Omental fat pad (tissue), 4 donors: ENCODE measurements around the gene ZNF415. TPM values are rescaled to one million over a fixed set of nuclear protein-coding genes. Genes with fewer than 3 reads are reported as not detected.
"Not testable (repeated sequence)": the region's sequence is repeated elsewhere in the genome, so short reads cannot be mapped to it uniquely, and the experiment has no call there.

Source experiments
- ATAC-seq: fragments of 150-250 bp; one replicate; pipeline ENCODE4 v1.9.1; 2016; ENCODE audit warnings: mild to moderate bottlenecking, moderate library complexity; ENCODE audit not compliant: low FRiP score
- DNase-seq: peaks from one replicate; pipeline ENCODE4 v3.0.0-alpha.2; 2019; ENCODE audit warnings: low spot score
- total RNA-seq, 4 donors: library from RNA; depleted of rRNA; stranded (reverse); fragments of >200 nt; gene quantifications; one replicate each; pipeline ENCODE4 v1.1.0, GENCODE V29; 2016
- TF ChIP-seq, protein P1 (sequence below), 3 donors: fragments of 450-650 bp; IDR thresholded peaks; one replicate each; pipeline ENCODE4 v1.5.1; 2016 to 2017; ENCODE audit warnings: antibody characterized with exemption in 3 of 3, mild to moderate bottlenecking in 3 of 3, moderate library complexity in 2 of 3

Gene ZNF415
- total RNA-seq, 4 donors from 2014 or later: 4.2 to 12.6 (median 10.3) TPM

DNA sequence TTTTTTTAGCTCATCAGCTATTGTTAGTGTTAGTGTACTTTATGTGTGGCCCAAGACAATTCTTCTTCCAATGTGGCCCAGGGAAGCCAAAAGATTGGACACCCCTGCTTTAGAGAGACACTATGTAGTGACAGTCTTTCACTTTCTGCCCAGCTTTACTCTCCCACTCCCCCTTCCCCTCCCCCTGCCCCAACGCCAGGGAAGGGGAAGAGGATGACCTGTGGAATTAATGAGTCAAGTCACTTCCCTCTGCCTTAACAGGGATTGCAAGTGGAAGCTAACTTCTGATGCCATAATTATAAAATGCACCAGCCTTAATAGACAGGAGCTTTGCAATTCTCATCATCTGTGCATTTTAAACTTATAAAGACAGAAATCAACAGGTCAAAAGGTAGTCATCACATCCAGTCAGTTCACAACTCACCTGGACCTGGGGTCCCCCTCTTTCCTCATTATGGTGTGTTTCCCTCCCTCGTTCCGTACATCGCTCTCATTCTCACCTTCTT is 1.6 kb downstream of the ZNF415 start:
- TF ChIP-seq, protein P1, sequence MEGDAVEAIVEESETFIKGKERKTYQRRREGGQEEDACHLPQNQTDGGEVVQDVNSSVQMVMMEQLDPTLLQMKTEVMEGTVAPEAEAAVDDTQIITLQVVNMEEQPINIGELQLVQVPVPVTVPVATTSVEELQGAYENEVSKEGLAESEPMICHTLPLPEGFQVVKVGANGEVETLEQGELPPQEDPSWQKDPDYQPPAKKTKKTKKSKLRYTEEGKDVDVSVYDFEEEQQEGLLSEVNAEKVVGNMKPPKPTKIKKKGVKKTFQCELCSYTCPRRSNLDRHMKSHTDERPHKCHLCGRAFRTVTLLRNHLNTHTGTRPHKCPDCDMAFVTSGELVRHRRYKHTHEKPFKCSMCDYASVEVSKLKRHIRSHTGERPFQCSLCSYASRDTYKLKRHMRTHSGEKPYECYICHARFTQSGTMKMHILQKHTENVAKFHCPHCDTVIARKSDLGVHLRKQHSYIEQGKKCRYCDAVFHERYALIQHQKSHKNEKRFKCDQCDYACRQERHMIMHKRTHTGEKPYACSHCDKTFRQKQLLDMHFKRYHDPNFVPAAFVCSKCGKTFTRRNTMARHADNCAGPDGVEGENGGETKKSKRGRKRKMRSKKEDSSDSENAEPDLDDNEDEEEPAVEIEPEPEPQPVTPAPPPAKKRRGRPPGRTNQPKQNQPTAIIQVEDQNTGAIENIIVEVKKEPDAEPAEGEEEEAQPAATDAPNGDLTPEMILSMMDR (IDR thresholded peaks at IDR 0.05): no peak
- no peak for ATAC-seq
- no peak for DNase-seq

DNA sequence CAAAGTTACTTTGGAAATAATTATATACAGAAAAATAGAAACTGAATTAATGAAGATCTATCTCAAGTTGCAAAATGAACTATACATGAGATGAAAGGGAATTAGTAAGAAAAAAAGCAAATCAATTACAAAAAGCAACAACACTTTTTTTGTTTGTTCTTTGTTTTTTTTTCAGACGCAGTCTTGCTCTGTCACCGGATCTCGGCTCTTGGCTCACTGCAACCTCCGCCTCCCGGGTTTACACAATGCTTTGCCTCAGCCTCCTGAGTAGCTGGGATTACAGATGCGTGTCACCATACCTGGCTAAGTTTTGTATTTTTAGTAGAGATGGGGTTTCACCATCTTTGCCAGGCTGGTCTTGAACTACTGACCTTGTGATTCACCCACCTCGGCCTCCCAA is 2.2 kb downstream of the ZNF415 start:
- ATAC-seq: no peak
- TF ChIP-seq, protein P1 (IDR thresholded peaks at IDR 0.05): no peak
- no peak for DNase-seq

DNA sequence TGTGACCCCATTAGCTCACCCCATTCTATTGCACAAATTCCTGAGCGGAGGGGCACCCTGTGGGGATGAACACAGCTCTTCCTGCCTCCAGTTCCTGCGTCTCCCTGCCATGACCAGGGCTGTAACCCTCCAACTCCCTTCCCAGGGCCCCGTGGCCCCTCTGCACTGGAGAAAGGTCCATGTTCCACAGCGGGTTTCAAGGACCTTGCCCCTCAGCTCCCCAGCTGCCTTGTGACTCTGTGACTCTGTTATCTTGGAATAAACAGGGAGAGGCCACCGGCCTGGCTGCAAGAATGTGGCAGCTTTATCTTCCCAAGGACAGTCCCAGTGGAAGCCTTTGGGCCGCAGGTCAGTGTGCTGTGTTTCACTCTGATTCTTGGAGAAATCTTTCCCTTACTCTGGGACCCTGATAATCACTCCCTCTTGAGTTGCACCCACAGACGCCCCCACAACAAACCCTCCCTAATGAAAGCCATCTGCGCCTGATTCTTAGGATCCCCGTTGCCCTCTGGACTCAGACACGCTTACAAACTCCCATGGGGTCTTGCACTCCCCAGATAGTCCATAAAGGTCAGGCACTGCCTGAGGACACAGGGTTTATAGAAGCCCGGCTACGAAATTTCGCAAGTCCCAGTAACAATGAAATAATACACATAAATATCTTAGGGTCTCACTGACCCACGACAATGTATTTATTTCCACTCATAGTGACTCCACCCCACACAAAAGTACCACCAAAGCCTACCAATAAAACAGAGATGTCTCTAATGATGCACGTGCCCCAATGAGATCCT is 5.8 kb downstream of the ZNF415 start:
- not testable (repeated sequence) for ATAC-seq, DNase-seq

DNA sequence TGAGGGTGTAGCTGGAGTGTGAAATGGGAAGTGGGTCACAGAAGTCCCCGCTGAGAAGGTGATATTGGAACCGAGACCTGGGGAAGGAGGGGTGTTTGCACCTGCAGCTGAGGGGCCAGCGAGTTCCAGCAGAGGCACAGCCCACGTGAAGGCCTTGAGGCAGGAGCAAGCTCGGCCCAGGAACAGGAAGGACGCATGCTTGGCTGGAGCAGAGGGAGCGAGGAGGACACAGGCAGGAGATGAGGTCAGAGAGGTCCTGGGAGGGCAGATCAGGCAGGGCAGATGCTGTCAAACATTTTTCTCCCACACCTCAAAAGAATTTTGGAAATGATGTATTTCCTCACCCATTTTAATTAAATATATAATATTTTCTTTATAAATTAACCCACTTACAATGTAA is 9.3 kb downstream of the ZNF415 start:
- TF ChIP-seq, protein P1 (IDR thresholded peaks at IDR 0.05): no peak
- no peak for DNase-seq
- ATAC-seq: no peak

DNA sequence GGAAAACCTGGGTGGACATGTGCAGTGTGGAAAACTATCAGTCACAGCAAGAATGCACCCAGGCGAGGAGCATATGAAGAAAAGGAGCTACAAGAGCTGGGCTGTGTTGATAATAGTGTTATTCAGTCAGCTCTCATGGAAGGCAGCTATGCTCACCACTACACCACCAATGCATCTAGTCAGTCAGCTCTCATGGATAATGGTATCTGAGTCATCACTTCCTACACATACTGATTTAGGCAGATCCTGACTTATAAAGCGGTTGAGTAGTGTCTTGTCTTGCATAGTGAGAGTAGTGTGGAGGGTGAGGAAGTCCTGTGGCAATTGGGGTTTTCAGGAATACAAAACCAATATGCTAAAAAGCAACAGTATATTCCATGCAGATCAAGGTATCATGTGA is 20.4 kb downstream of the ZNF415 start:
- TF ChIP-seq, protein P1 (IDR thresholded peaks at IDR 0.05): no peak
- no peak for DNase-seq
- ATAC-seq: no peak

DNA sequence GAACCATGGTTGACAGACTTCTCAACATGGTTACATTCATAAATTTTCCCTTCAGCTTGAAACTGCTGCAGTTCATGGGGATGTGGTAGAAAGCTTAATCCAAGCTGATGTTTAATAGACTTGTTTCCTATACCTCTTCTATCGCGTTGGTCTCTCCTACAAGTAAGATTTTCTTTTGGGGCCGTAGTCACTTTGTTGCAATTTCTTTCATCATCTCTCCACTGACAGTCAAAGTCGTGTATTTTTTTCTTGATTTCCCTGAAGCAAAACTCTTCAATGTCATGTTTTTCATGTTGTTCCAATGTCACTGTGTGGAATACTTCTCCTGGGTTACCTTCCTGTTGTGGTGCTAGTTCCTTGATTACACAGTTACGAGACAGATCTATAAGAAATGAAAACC is 23.2 kb downstream of the ZNF415 start:
- TF ChIP-seq, protein P1 (IDR thresholded peaks at IDR 0.05): no peak
- ATAC-seq (no peak), DNase-seq (no peak)

DNA sequence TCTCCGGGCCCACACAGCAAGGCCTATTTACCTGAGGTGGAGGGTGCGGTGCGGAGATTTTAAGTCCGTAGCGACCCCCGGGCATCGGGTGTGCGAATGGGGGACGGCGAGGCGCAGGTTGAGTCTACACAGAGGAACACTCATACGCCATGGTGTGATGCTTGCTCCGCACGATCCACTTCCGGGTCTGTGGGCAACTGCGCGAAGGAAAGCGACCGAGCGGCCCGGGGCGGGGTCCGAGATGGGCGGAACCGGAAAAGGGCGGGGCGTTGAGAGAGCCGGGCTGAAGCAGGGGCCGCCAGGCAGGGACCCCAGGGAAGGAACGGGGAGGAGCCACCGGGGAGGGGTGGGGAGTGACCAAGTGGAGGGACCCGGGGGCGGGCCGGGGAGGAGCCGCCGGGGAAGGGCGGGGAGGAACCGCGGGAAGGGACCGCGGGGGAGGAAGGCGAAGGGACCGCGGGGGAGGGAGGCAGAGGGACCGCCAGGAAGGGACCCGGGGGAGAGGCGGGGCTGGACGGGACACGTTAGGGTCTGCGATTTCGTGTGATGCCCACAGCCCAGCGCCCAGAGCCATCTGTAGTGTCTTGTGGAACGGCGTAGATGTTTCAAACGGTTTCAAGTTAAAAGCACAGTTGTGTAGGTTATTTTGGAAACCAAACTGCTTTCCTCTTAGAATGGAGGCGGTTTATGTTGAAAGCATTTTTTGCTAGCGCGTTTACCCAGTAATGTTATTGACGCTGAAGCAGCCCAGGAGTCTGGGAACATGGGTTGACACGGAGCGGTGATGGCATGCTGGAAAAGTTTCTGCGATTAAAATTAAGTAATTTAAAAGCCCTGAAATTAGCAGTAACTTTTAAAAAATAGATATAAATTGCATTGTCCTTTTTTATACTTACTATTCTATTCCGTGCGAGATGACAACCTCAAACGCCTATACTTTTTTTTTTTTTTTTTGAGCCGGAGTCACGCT is 29.2 kb downstream of the ZNF415 start, which contains the start of gene ZNF160:
Gene ZNF160, minus strand, starts transcription at position 189 of the 970 bp plus-strand sequence. CDS start 17,146 bp downstream, outside the sequence.
- ATAC-seq: peak; percentile 99
- TF ChIP-seq, protein P1 (IDR thresholded peaks at IDR 0.05): no peak
- DNase-seq: peak; percentile 91
